GM23248 (cell line): ENCODE data around the gene SMIM13. TPM values are rescaled to one million over a fixed set of nuclear protein-coding genes. Genes with fewer than 3 reads are reported as not detected.

Experiments used
- DNase-seq: peaks from one replicate; pipeline ENCODE4 v3.0.0-alpha.2; 2015
- H2AFZ ChIP-seq: fragments of 200-600 bp; sonication (generic); 2 replicates; pipeline ENCODE4 v1.6.1; 2016; ENCODE audit warnings: antibody characterized with exemption
- H3F3A ChIP-seq: fragments of 200-600 bp; sonication (generic); 2 replicates; pipeline ENCODE4 v1.6.1; 2016; ENCODE audit warnings: mild to moderate bottlenecking, antibody characterized with exemption, mixed run types; ENCODE audit not compliant: insufficient read depth
- H3K27ac ChIP-seq: fragments of 200-600 bp; sonication (generic); 2 replicates; pipeline ENCODE4 v1.5.1; 2016; ENCODE audit warnings: mild to moderate bottlenecking
- H3K27me3 ChIP-seq: fragments of 200-600 bp; sonication (generic); replicated peaks from 2 replicates; pipeline ENCODE4 v1.6.1; 2016; ENCODE audit warnings: mild to moderate bottlenecking; ENCODE audit not compliant: insufficient read depth
- H3K36me3 ChIP-seq: fragments of 200-600 bp; sonication (generic); 2 replicates; pipeline ENCODE4 v1.6.1; 2016; ENCODE audit warnings: low read depth, mild to moderate bottlenecking
- H3K4me1 ChIP-seq: fragments of 200-600 bp; sonication (generic); 2 replicates; pipeline ENCODE4 v1.6.1; 2016; ENCODE audit warnings: mild to moderate bottlenecking; ENCODE audit not compliant: insufficient read depth
- H3K4me2 ChIP-seq: fragments of 200-600 bp; sonication (generic); one replicate; pipeline ENCODE4 v1.6.1; 2016; ENCODE audit warnings: mild to moderate bottlenecking; ENCODE audit not compliant: unreplicated experiment
- H3K4me3 ChIP-seq: fragments of 200-600 bp; sonication (generic); 2 replicates; pipeline ENCODE4 v1.5.1; 2016; ENCODE audit warnings: mild to moderate bottlenecking
- H3K79me2 ChIP-seq: fragments of 200-600 bp; sonication (generic); 2 replicates; pipeline ENCODE4 v1.6.1; 2016; ENCODE audit warnings: mild to moderate bottlenecking; ENCODE audit not compliant: insufficient read depth
- H3K9ac ChIP-seq: fragments of 200-600 bp; sonication (generic); 2 replicates; pipeline ENCODE4 v1.6.1; 2016; ENCODE audit warnings: mild to moderate bottlenecking
- H3K9me2 ChIP-seq: fragments of 200-600 bp; sonication (generic); 2 replicates; pipeline ENCODE4 v1.6.1; 2016; ENCODE audit warnings: mixed run types, mild to moderate bottlenecking, moderate library complexity; ENCODE audit not compliant: insufficient read depth
- H3K9me3 ChIP-seq: fragments of 200-600 bp; sonication (generic); one replicate; pipeline ENCODE4 v1.6.1; 2017; ENCODE audit warnings: low read depth
- H4K20me1 ChIP-seq: fragments of 200-600 bp; sonication (generic); 2 replicates; pipeline ENCODE4 v1.6.0; 2016; ENCODE audit not compliant: insufficient read depth
- EZH2 ChIP-seq: fragments of 200-600 bp; sonication (generic); IDR thresholded peaks from 2 replicates; pipeline ENCODE4 v1.6.1; 2018; ENCODE audit warnings: antibody characterized with exemption, mild to moderate bottlenecking; ENCODE audit not compliant: insufficient read depth, poor library complexity, severe bottlenecking
- EZH2phosphoT487 ChIP-seq: fragments of 200-600 bp; sonication (generic); IDR thresholded peaks from 2 replicates; pipeline ENCODE4 v1.6.1; 2018; ENCODE audit warnings: antibody characterized with exemption, moderate library complexity, mild to moderate bottlenecking, low read depth; ENCODE audit not compliant: insufficient read depth
- WGBS, 2 experiments: methylation state at CpG; one replicate each; pipeline ENCODE4 v1.1.6; 2015 to 2017; ENCODE audit warnings: low lambda C conversion rate in 2 of 2, low coverage in 1 of 2; ENCODE audit errors: missing lambda C conversion rate in 2 of 2; 5-methylcytosine and 5-hydroxymethylcytosine counted together
- in situ Hi-C: fragments of 300-500 bp; cut with MboI; formaldehyde crosslinking; loops from 2 replicates; pipeline ENCODE4 v1.15.0; 2020
- polyA plus RNA-seq: library from polyadenylated mRNA; unstranded; fragments of >200 nt; fragmentation: Nextera tagmentation; extraction: Ambion mirVana; gene quantifications from 2 replicates; pipeline ENCODE4 v1.2.1, GENCODE V29; 2016
- total RNA-seq: library from RNA; depleted of rRNA; stranded (reverse); fragments of >200 nt; shearing (Covaris generic); gene quantifications from 2 replicates; pipeline ENCODE4 v1.2.3, GENCODE V29; 2014; rRNA removed

SMIM13 gene
- total RNA-seq (11.3 and 12.4 TPM in 2 replicates), polyA plus RNA-seq (5.1 and 6.4 TPM in 2 replicates)

- DNase-seq: peak; percentile 100
- Histone ChIP-seq H3K4me3 (peak within 1 kb of the TSS; percentile 82), H3K9ac (peak within 1 kb of the TSS; percentile 94), H3K36me3 (no peaks in the 10 kb centered on the region), H3K9me3 (no peaks in the 10 kb centered on the region), H3K4me1 (peaks cover 17% of the 10 kb centered on the region; the same call in 1 of the 2 replicates), H3K27ac (peak within 1 kb of the TSS; percentile 89), H2AFZ (peak within 1 kb of the TSS; percentile 94), H3K79me2 (peaks cover 46% of the 10 kb centered on the region), H3K9me2 (no peaks in the 10 kb centered on the region), H3K4me2 (peak within 1 kb of the TSS; percentile 94), H4K20me1 (no peaks in the 10 kb centered on the region), H3F3A (peaks cover 21% of the 10 kb centered on the region), H3K27me3 (no peaks in the 10 kb centered on the region)
- TF ChIP-seq EZH2phosphoT487: no peak
- no peak for TF ChIP-seq EZH2
- WGBS, 2 experiments: 1% methylated on average over 53 to 66 of the region's 90 CpGs
- in situ Hi-C loops: no loop called here
Observed at GRCh38 chr6:11093626-11094410, at the start of gene SMIM13. TSS of gene SMIM13 (plus strand) at chr6:11093834. CDS start at chr6:11094314, 480 bp downstream.

GRCh38 chr6:11043961-11044711, 49.5 kb upstream of the SMIM13 start, which contains the start of gene ELOVL2:
TSS of gene ELOVL2 (minus strand) at chr6:11044305. CDS start at chr6:11044230, 75 bp downstream.
- no peak within 1 kb of the TSS for H3K9ac ChIP-seq
- WGBS, 2 experiments: 11 to 13% methylated on average over 21 to 57 of the region's 124 CpGs
- H3K9me2 ChIP-seq: no peaks in the 10 kb centered on the region
- H2AFZ ChIP-seq: peak within 1 kb of the TSS; percentile 63
- H3K27ac ChIP-seq: no peak within 1 kb of the TSS
- H3K4me3 ChIP-seq: peak within 1 kb of the TSS; percentile 71
- no peaks in the 10 kb centered on the region for H3K36me3 ChIP-seq
- in situ Hi-C loops: no loop called here
- no peaks in the 10 kb centered on the region for H4K20me1 ChIP-seq
- peak; percentile 74 for DNase-seq
- H3F3A ChIP-seq: peaks cover 7% of the 10 kb centered on the region; the same call in 1 of the 2 replicates
- H3K9me3 ChIP-seq: no peaks in the 10 kb centered on the region
- no peak for TF ChIP-seq EZH2
- no peak for TF ChIP-seq EZH2phosphoT487
- peak within 1 kb of the TSS; percentile 49 for H3K4me2 ChIP-seq
- peaks cover 17% of the 10 kb centered on the region for H3K27me3 ChIP-seq
- H3K4me1 ChIP-seq: no peaks in the 10 kb centered on the region
- no peaks in the 10 kb centered on the region for H3K79me2 ChIP-seq

- no peak overlapping the region for H3K9ac ChIP-seq
- peaks cover 17% of the 10 kb centered on the region for H3K27me3 ChIP-seq
- H3K9me3 ChIP-seq: no peaks in the 10 kb centered on the region
- peak overlapping the region; percentile 49 for H3K4me2 ChIP-seq
- H3K27ac ChIP-seq: no peak overlapping the region
- H2AFZ ChIP-seq: 0 out of 2 replicates have a peak overlapping the region, but pooled peaks have one; percentile 3
- no peaks in the 10 kb centered on the region for H3K79me2 ChIP-seq
- TF ChIP-seq EZH2 (no peak), EZH2phosphoT487 (no peak)
- no peaks in the 10 kb centered on the region for H3K4me1 ChIP-seq
- WGBS, 2 experiments: 34 to 38% methylated on average over 22 to 23 of the region's 23 CpGs
- H3K36me3 ChIP-seq: no peaks in the 10 kb centered on the region
- no peaks in the 10 kb centered on the region for H4K20me1 ChIP-seq
- H3K9me2 ChIP-seq: no peaks in the 10 kb centered on the region
- no peak for DNase-seq
- H3K4me3 ChIP-seq: peak overlapping the region; percentile 71
- in situ Hi-C loops: no loop called here
- peaks cover 7% of the 10 kb centered on the region; the same call in 1 of the 2 replicates for H3F3A ChIP-seq
Observed at GRCh38 chr6:11044712-11045167, 48.9 kb upstream of the SMIM13 start.

GRCh38 chr6:11050731-11051130, 42.9 kb upstream of the SMIM13 start:
- H3K9me2 ChIP-seq: no peaks in the 10 kb centered on the region
- H4K20me1 ChIP-seq: no peaks in the 10 kb centered on the region
- no peak overlapping the region for H3K9ac ChIP-seq
- H3K4me1 ChIP-seq: no peaks in the 10 kb centered on the region
- no peak overlapping the region for H3K4me3 ChIP-seq
- in situ Hi-C loops: no loop called here
- H3K79me2 ChIP-seq: no peaks in the 10 kb centered on the region
- no peak overlapping the region for H3K4me2 ChIP-seq
- TF ChIP-seq EZH2 (no peak), EZH2phosphoT487 (no peak)
- WGBS, 2 experiments: 87 to 88% methylated on average over 2 of the region's 2 CpGs
- H2AFZ ChIP-seq: no peak overlapping the region
- H3F3A ChIP-seq: no peaks in the 10 kb centered on the region
- H3K9me3 ChIP-seq: no peaks in the 10 kb centered on the region
- peaks cover 6% of the 10 kb centered on the region; the same call in 1 of the 2 replicates for H3K27me3 ChIP-seq
- no peak overlapping the region for H3K27ac ChIP-seq
- no peaks in the 10 kb centered on the region for H3K36me3 ChIP-seq
- peak; percentile 44 for DNase-seq
